ENCODE measurements around the gene SUPT6H. TPM values are rescaled to one million over a fixed set of nuclear protein-coding genes. Genes with fewer than 3 reads are reported as not detected.
A peak's percentile ranks its signal among the peaks of the same experiment; 100 is the strongest.

Gene SUPT6H
- total RNA-seq, 1 experiment from 2014 or later = 63.3 TPM

- Histone ChIP-seq H3K27ac (no peak overlapping the region), H3K27me3 (ENCODE audit: insufficient read depth, low read depth) (no peaks in the 10 kb centered on the region), H3F3A (ENCODE audit: insufficient read depth, low read depth) (peaks cover 12% of the 10 kb centered on the region), H3K36me3 (ENCODE audit: low read depth) (peaks cover 44% of the 10 kb centered on the region), H3K79me2 (ENCODE audit: low read depth) (peaks cover 24% of the 10 kb centered on the region), H4K20me1 (ENCODE audit: insufficient read depth) (peaks cover 15% of the 10 kb centered on the region), H3K9me2 (ENCODE audit: insufficient read depth) (no peaks in the 10 kb centered on the region), H3K4me3 (no peak overlapping the region), H3K4me2 (no peak overlapping the region), H3K4me1 (replicated peaks; ENCODE audit: insufficient read depth) (peaks cover 15% of the 10 kb centered on the region), H2AFZ (no peak overlapping the region), H3K9me3 (ENCODE audit: insufficient read depth, low read depth) (no peaks in the 10 kb centered on the region)
- intact Hi-C loops (cut with micrococcal nuclease; ENCODE audit: unreplicated experiment) = no loop called here
- POLR2A ChIA-PET (ENCODE audit: unreplicated experiment) = no interaction called here
- TF ChIP-seq CTCF (conservative IDR thresholded peaks at IDR 0.05) = no peak
- no peak for TF ChIP-seq EZH2 (IDR thresholded peaks at IDR 0.05; ENCODE audit: low read depth)
- CTCF ChIA-PET = interaction anchor here (0.7 kb wide), 1 partner anchor 47 kb away, joined by 3 read pairs; no protein-coding TSS in a partner anchor
- BruUV-seq (replicated peaks) = no TSS peak
- no peak for DNase-seq
These were observed 20.4 kb upstream of the SUPT6H start for GRCh38 chr17:28641579-28641978.

GRCh38 chr17:28643983-28644786 lies 17.8 kb upstream of the SUPT6H start:
- Histone ChIP-seq H3K27me3 (ENCODE audit: insufficient read depth, low read depth) (no peaks in the 10 kb centered on the region), H3K4me3 (peak overlapping the region; percentile 91), H3K36me3 (ENCODE audit: low read depth) (peaks cover 30% of the 10 kb centered on the region; the same call in 1 of the 2 replicates), H3K4me2 (peak overlapping the region; percentile 99), H3K4me1 (replicated peaks; ENCODE audit: insufficient read depth) (peaks cover 17% of the 10 kb centered on the region), H2AFZ (peak overlapping the region; percentile 92), H3K9me2 (ENCODE audit: insufficient read depth) (no peaks in the 10 kb centered on the region), H3F3A (ENCODE audit: insufficient read depth, low read depth) (peaks cover 21% of the 10 kb centered on the region), H3K79me2 (ENCODE audit: low read depth) (peaks cover 24% of the 10 kb centered on the region), H4K20me1 (ENCODE audit: insufficient read depth) (peaks cover 15% of the 10 kb centered on the region), H3K9me3 (ENCODE audit: insufficient read depth, low read depth) (no peaks in the 10 kb centered on the region), H3K27ac (no peak overlapping the region)
- CTCF ChIA-PET = interaction anchor here (0.6 to 1.1 kb wide), 3 partner anchors 67 to 91 kb away, joined by 3 to 4 read pairs (median 3); no protein-coding TSS in a partner anchor
- peak; percentile 54 to 60 for DNase-seq
- POLR2A ChIA-PET (ENCODE audit: unreplicated experiment) = interaction anchor here (0.6 to 0.7 kb wide), 5 partner anchors 24 to 1351 kb away, joined by 3 to 12 read pairs (median 3); partner anchors contain the start of gene PROCA1
- BruUV-seq (replicated peaks) = TSS peak; percentile 37
- intact Hi-C loops (cut with micrococcal nuclease; ENCODE audit: unreplicated experiment) = no loop called here
- no peak for TF ChIP-seq EZH2 (IDR thresholded peaks at IDR 0.05; ENCODE audit: low read depth)
- TF ChIP-seq CTCF (conservative IDR thresholded peaks at IDR 0.05) = peak; percentile 69

GRCh38 chr17:28644787-28645575 lies 17.0 kb upstream of the SUPT6H start, which contains the start of gene BLTP2:
TSS of gene BLTP2 (minus strand) at chr17:28645158. CDS start at chr17:28645056, 102 bp downstream.
- ChIA-PET CTCF (interaction anchor here (0.6 to 2.9 kb wide), 6 partner anchors 31 to 464 kb away, joined by 3 to 14 read pairs (median 4); partner anchors contain the start of gene TLCD1), POLR2A (ENCODE audit: unreplicated experiment) (interaction anchor here (0.6 kb wide), 2 partner anchors 13 to 23 kb away, joined by 4 to 12 read pairs; no protein-coding TSS in a partner anchor)
- Histone ChIP-seq H4K20me1 (ENCODE audit: insufficient read depth) (peaks cover 15% of the 10 kb centered on the region), H3K9me3 (ENCODE audit: insufficient read depth, low read depth) (no peaks in the 10 kb centered on the region), H3K79me2 (ENCODE audit: low read depth) (peaks cover 24% of the 10 kb centered on the region), H3K9me2 (ENCODE audit: insufficient read depth) (no peaks in the 10 kb centered on the region), H3K27ac (peak within 1 kb of the TSS; percentile 31; the same call in 1 of the 2 replicates), H3K4me1 (replicated peaks; ENCODE audit: insufficient read depth) (peaks cover 17% of the 10 kb centered on the region), H3K4me3 (peak within 1 kb of the TSS; percentile 91), H3K27me3 (ENCODE audit: insufficient read depth, low read depth) (no peaks in the 10 kb centered on the region), H3K36me3 (ENCODE audit: low read depth) (peaks cover 30% of the 10 kb centered on the region; the same call in 1 of the 2 replicates), H2AFZ (peak within 1 kb of the TSS; percentile 92), H3K4me2 (peak within 1 kb of the TSS; percentile 99), H3F3A (ENCODE audit: insufficient read depth, low read depth) (peaks cover 21% of the 10 kb centered on the region)
- BruUV-seq (replicated peaks) = no TSS peak
- peak; percentile 85 to 93 for DNase-seq
- TF ChIP-seq EZH2 (IDR thresholded peaks at IDR 0.05; ENCODE audit: low read depth) (no peak), CTCF (conservative IDR thresholded peaks at IDR 0.05) (no peak)
- intact Hi-C loops (cut with micrococcal nuclease; ENCODE audit: unreplicated experiment) = loop anchor here (5.0 kb wide), 3 partner anchors 107 to 472 kb away; partner anchors contain the start of gene DHRS13
